GM19193 (cell line): ENCODE data around the gene CPEB3.

Experiments
- POLR2A ChIP-seq: IDR thresholded peaks from 4 replicates; pipeline ENCODE4 v1.6.1; 2011; ENCODE audit not compliant: insufficient read depth, insufficient read length; ENCODE audit errors: extremely low read depth

CPEB3 gene

GRCh38 chr10:92103376-92104090 lies 187.3 kb downstream of the CPEB3 start:
- TF ChIP-seq POLR2A = no peak

- TF ChIP-seq POLR2A = no peak
These were observed 188.2 kb downstream of the CPEB3 start for GRCh38 chr10:92102601-92103213.

- no peak for TF ChIP-seq POLR2A
These were observed 195.9 kb downstream of the CPEB3 start for GRCh38 chr10:92094960-92095359.

- TF ChIP-seq POLR2A = no peak
These were observed 198.9 kb downstream of the CPEB3 start for GRCh38 chr10:92091965-92092364.

- TF ChIP-seq POLR2A = no peak
These were observed 203.0 kb downstream of the CPEB3 start for GRCh38 chr10:92087750-92088395.

- TF ChIP-seq POLR2A = no peak
These were observed 208.1 kb downstream of the CPEB3 start for GRCh38 chr10:92082583-92083280.

- no peak for TF ChIP-seq POLR2A
These were observed 209.2 kb downstream of the CPEB3 start for GRCh38 chr10:92081641-92082040.

- no peak for TF ChIP-seq POLR2A
These were observed 210.6 kb downstream of the CPEB3 start for GRCh38 chr10:92080244-92080643.

- no peak for TF ChIP-seq POLR2A
These were observed 211.9 kb downstream of the CPEB3 start for GRCh38 chr10:92079003-92079402.

GRCh38 chr10:92076722-92077121 lies 214.2 kb downstream of the CPEB3 start:
- TF ChIP-seq POLR2A = no peak

GRCh38 chr10:92075829-92076228 lies 215.0 kb downstream of the CPEB3 start:
- no peak for TF ChIP-seq POLR2A

- TF ChIP-seq POLR2A = no peak
These were observed 216.6 kb downstream of the CPEB3 start for GRCh38 chr10:92074126-92074887.

GRCh38 chr10:92068900-92069299 lies 222.0 kb downstream of the CPEB3 start:
- no peak for TF ChIP-seq POLR2A

- TF ChIP-seq POLR2A = no peak
These were observed 224.5 kb downstream of the CPEB3 start for GRCh38 chr10:92066386-92066785.

GRCh38 chr10:92064506-92064905 lies 226.4 kb downstream of the CPEB3 start:
- TF ChIP-seq POLR2A = no peak
